GM10266 (cell line): Measurements from ENCODE around the gene PTPN14.
"Not testable (repeated sequence)": the region's sequence is repeated elsewhere in the genome, so short reads cannot be mapped to it uniquely, and the experiment has no call there.

Source experiments
- DNase-seq: peaks from one replicate; pipeline ENCODE4 v3.0.0; 2012; ENCODE audit errors: extremely low spot score
- CTCF ChIP-seq: IDR thresholded peaks from 2 replicates; pipeline ENCODE4 v1.5.1; 2012; ENCODE audit warnings: mild to moderate bottlenecking, low read depth; ENCODE audit not compliant: control insufficient read depth, insufficient read depth; ENCODE audit errors: missing control alignments

The PTPN14 gene

GRCh38 chr1:214523124-214523824, 28.1 kb downstream of the PTPN14 start:
- DNase-seq: no peak
- no peak for TF ChIP-seq CTCF

- DNase-seq: not testable (repeated sequence)
Measured at GRCh38 chr1:214521458-214521857, 29.9 kb downstream of the PTPN14 start.

GRCh38 chr1:214520544-214521165, 30.7 kb downstream of the PTPN14 start:
- DNase-seq: no peak
- no peak for TF ChIP-seq CTCF

GRCh38 chr1:214518361-214518760, 33.0 kb downstream of the PTPN14 start:
- no peak for DNase-seq

GRCh38 chr1:214516434-214517326, 34.7 kb downstream of the PTPN14 start:
- DNase-seq: no peak
- TF ChIP-seq CTCF: no peak

More at GRCh38 chr1:214518361-214518760, 33.0 kb downstream of the PTPN14 start:
- TF ChIP-seq CTCF: no peak

GRCh38 chr1:214515544-214516433, 35.6 kb downstream of the PTPN14 start:
- DNase-seq: no peak
- TF ChIP-seq CTCF: no peak
